Suprapubic skin (tissue), 4 donors: ENCODE results near the gene MICU1. TPM values are rescaled to one million over a fixed set of nuclear protein-coding genes. Genes with fewer than 3 reads are reported as not detected.

ENCODE experiments used
- DNase-seq, 2 donors: peaks; one replicate each; pipeline ENCODE4 v3.0.0-alpha.2; 2019; ENCODE audit warnings: low spot score in 2 of 2
- H3K27ac ChIP-seq: fragments of 200-600 bp; sonication (generic); one replicate; pipeline ENCODE4 v1.5.1; 2019
- H3K27me3 ChIP-seq: fragments of 200-600 bp; sonication (generic); one replicate; pipeline ENCODE4 v1.5.1; 2019
- H3K36me3 ChIP-seq: fragments of 200-600 bp; sonication (generic); one replicate; pipeline ENCODE4 v1.5.1; 2019
- H3K4me1 ChIP-seq: fragments of 200-600 bp; sonication (generic); one replicate; pipeline ENCODE4 v1.5.1; 2019
- H3K4me3 ChIP-seq: fragments of 200-600 bp; sonication (generic); one replicate; pipeline ENCODE4 v1.5.1; 2019; ENCODE audit warnings: mild to moderate bottlenecking
- H3K9me3 ChIP-seq: fragments of 200-600 bp; sonication (generic); one replicate; pipeline ENCODE4 v1.5.1; 2019
- EP300 ChIP-seq: sonication (generic); formaldehyde crosslinking; IDR thresholded peaks from one replicate; pipeline ENCODE4 v1.6.1; 2017; ENCODE audit warnings: antibody characterized with exemption
- POLR2A ChIP-seq, 2 donors: fragments of 450-650 bp; IDR thresholded peaks; one replicate each; pipeline ENCODE4 v1.6.1; 2017; ENCODE audit warnings: antibody characterized with exemption in 2 of 2, mild to moderate bottlenecking in 2 of 2, moderate library complexity in 2 of 2
- POLR2AphosphoS5 ChIP-seq, 3 donors: sonication (generic); formaldehyde crosslinking; IDR thresholded peaks; one replicate each; pipeline ENCODE4 v1.6.1; 2017; ENCODE audit warnings: antibody characterized with exemption in 3 of 3
- WGBS: methylation state at CpG from one replicate; pipeline ENCODE4 v1.1.5; 2018; 5-methylcytosine and 5-hydroxymethylcytosine counted together
- total RNA-seq, 4 donors: library from RNA; depleted of rRNA; stranded (reverse); fragments of >200 nt; gene quantifications; one replicate each; pipeline ENCODE4 v1.1.0, GENCODE V29; 2016
- TF ChIP-seq, protein P1 (sequence below), 2 donors: fragments of 200-600 bp in 1 of 2; fragments of 450-650 bp in 1 of 2; sonication (generic) in 1 of 2; IDR thresholded peaks; one replicate each; pipeline ENCODE4 v1.5.1; 2016 to 2019; ENCODE audit warnings: antibody characterized with exemption in 2 of 2, mild to moderate bottlenecking in 1 of 2, moderate library complexity in 1 of 2

MICU1 gene
- total RNA-seq, 4 donors from 2014 or later = 34.1 to 37.6 (median 35.6) TPM

DNA sequence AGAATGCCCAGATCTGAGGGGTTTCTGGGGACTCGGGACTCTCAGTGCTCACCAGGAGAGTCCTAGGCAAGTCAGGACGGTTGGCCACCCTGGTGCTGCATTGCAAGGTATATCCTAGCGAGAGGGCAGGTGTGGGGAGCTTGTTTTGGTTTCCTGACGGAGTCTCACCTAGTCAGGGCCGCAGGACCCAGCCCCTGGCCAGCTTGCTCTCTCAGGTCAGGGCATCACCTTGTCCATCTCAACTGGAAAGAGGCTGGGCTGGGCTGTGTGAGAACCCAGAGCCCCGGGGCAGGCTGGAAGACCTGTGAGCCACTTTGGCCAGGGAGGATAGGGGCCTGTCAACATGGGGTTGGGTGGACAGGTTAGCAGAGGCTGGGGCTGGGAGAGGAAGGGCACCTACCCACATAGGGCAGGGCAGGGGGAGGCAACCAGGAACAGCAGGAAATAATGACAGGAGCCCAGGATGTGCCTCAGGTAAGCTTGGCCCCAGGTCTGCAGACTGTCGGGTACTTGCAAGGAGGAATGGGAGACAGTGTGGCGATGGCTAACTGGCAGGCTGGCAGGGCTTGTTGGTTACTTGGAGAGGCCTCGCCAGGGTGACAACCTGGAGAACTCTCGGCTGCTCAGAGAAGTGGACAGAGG lies 302.6 kb downstream of the MICU1 start:
- no peak overlapping the region for H3K27ac ChIP-seq
- no peaks in the 10 kb centered on the region for H3K27me3 ChIP-seq
- 84% methylated on average over 9 of the region's 10 CpGs for WGBS
- H3K4me3 ChIP-seq = no peak overlapping the region
- TF ChIP-seq POLR2A (IDR thresholded peaks at IDR 0.05) (no peak), EP300 (no peak), POLR2AphosphoS5 (IDR thresholded peaks at IDR 0.05) (no peak)
- TF ChIP-seq, protein P1, sequence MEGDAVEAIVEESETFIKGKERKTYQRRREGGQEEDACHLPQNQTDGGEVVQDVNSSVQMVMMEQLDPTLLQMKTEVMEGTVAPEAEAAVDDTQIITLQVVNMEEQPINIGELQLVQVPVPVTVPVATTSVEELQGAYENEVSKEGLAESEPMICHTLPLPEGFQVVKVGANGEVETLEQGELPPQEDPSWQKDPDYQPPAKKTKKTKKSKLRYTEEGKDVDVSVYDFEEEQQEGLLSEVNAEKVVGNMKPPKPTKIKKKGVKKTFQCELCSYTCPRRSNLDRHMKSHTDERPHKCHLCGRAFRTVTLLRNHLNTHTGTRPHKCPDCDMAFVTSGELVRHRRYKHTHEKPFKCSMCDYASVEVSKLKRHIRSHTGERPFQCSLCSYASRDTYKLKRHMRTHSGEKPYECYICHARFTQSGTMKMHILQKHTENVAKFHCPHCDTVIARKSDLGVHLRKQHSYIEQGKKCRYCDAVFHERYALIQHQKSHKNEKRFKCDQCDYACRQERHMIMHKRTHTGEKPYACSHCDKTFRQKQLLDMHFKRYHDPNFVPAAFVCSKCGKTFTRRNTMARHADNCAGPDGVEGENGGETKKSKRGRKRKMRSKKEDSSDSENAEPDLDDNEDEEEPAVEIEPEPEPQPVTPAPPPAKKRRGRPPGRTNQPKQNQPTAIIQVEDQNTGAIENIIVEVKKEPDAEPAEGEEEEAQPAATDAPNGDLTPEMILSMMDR (IDR thresholded peaks at IDR 0.05) = no peak
- peaks cover 70% of the 10 kb centered on the region for H3K4me1 ChIP-seq
- no peak for DNase-seq
- H3K9me3 ChIP-seq = no peaks in the 10 kb centered on the region
- H3K36me3 ChIP-seq = no peaks in the 10 kb centered on the region

DNA sequence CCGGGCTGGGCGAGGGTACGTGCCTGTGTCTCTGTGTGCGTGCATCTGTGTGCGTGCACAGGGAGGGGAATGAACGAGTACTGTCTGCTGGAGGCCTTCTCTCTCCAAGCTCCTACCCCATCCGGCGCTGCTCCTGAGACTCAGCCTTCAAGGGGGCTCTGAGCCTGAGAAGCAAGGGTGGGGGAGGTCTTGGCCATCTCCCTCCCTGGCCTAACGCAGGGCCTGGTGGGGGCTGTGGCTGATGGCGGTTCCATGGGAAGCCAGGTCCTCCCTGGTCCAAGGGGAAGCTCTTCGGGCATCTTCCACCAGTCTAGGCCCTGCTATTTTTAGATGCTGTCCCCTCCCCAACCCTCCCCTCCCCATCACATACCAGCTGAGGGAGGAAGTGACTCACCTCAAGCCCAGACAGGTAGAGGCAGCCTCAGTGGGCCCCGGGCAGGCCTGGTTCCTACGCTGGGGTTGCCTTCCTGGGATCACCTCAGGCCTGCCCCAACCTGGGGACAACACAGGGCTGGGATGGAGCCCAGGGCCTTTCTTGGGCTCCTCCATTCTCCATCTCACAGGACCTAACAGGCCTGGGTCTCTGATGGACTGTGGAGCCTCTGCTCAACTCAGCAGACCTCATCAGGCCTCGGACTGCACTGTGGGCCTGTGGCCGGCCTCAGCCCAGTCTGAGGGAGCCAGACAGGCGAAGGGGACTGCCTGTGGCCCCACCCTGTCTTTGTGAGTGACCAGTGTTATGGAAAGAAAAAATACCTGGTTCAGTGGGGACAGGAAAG lies 303.4 kb downstream of the MICU1 start:
- peak in 1 of 2 donors; percentile 69 for DNase-seq
- Histone ChIP-seq H3K4me3 (no peak overlapping the region), H3K27me3 (no peaks in the 10 kb centered on the region), H3K4me1 (peaks cover 65% of the 10 kb centered on the region), H3K9me3 (no peaks in the 10 kb centered on the region), H3K36me3 (no peaks in the 10 kb centered on the region), H3K27ac (no peak overlapping the region)
- no peak for TF ChIP-seq EP300
- TF ChIP-seq POLR2A (IDR thresholded peaks at IDR 0.05) = no peak
- no peak for TF ChIP-seq POLR2AphosphoS5 (IDR thresholded peaks at IDR 0.05)
- TF ChIP-seq, protein P1 (IDR thresholded peaks at IDR 0.05) = no peak
- 93% methylated on average over 11 of the region's 16 CpGs for WGBS

DNA sequence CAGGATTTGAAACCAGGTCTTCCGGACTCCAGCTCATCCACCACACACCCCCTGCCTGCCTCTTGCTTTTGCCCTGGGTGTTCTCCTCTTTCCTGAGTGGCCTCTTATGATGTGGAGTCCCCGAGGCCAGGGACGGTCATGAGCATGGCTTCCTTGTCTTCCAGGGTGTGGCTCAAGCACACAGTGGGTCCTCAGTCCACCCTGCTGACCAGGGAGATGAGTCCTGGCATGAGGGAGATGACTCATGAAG lies 303.9 kb downstream of the MICU1 start:
- Histone ChIP-seq H3K27me3 (no peaks in the 10 kb centered on the region), H3K36me3 (no peaks in the 10 kb centered on the region), H3K27ac (no peak overlapping the region), H3K4me1 (peaks cover 70% of the 10 kb centered on the region), H3K4me3 (no peak overlapping the region), H3K9me3 (no peaks in the 10 kb centered on the region)
- TF ChIP-seq POLR2A (IDR thresholded peaks at IDR 0.05) (no peak), EP300 (no peak)
- TF ChIP-seq, protein P1 (IDR thresholded peaks at IDR 0.05) = no peak
- no peak for DNase-seq
- 94% methylated on average over 3 of the region's 3 CpGs for WGBS

DNA sequence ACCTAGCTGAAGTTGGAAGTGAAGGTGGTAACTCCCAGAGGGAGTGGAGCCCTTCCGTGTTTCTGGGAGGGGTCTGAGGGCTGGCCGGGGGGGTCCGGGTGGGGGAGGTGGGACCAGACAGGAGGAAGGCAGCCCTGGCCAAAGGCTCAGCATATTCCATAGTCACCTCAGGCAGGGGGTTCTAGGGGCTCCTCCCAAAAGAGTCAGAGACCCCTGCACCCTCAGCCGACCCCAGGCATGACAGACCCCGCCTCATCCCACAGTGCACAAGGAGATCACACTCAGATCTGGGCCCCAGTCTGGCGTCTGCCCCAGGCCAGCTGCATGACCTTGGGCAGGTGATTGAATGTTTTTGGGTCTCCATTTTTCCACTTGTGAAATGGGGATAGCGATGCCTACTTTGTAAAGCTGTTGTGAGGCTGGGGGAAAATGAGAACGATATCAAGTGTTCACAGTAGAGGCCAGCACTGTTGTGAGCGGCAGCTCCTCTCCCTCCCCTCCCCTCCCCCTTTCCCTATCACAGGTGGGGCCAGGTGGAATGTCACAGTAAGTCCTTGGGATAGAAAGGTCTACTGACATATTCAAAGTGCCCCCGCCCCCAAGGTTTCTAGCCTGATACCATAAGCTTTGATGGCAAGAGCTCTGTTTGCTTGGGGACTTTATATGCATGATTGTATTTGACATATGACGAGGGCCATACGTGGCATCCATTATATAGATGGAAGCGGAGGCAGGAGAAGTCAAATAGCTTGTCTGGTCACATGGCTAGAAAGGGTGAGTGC lies 304.4 kb downstream of the MICU1 start:
- Histone ChIP-seq H3K4me3 (no peak overlapping the region), H3K27ac (peak overlapping the region; percentile 81), H3K9me3 (no peaks in the 10 kb centered on the region), H3K27me3 (no peaks in the 10 kb centered on the region), H3K4me1 (peaks cover 75% of the 10 kb centered on the region), H3K36me3 (no peaks in the 10 kb centered on the region)
- TF ChIP-seq, protein P1 (IDR thresholded peaks at IDR 0.05) = no peak
- no peak for TF ChIP-seq POLR2AphosphoS5 (IDR thresholded peaks at IDR 0.05)
- TF ChIP-seq POLR2A (IDR thresholded peaks at IDR 0.05) = no peak
- no peak for TF ChIP-seq EP300
- 84% methylated on average over 11 of the region's 13 CpGs for WGBS
- peak in 1 of 2 donors; percentile 66 for DNase-seq
